DND-41 (cell line): ENCODE data around the gene SEMA3B.

ENCODE experiments used
- CTCF ChIP-seq: IDR thresholded peaks from 2 replicates; pipeline ENCODE4 v1.5.1; 2012; ENCODE audit warnings: borderline replicate concordance, low read length, moderate library complexity, mild to moderate bottlenecking; ENCODE audit not compliant: poor library complexity, severe bottlenecking; ENCODE audit errors: extremely low read depth
- EZH2 ChIP-seq: IDR thresholded peaks from 3 replicates; pipeline ENCODE4 v1.6.1; 2012; ENCODE audit warnings: borderline replicate concordance, low read depth, mild to moderate bottlenecking, moderate library complexity, low read length, inconsistent platforms; ENCODE audit not compliant: severe bottlenecking

- TF ChIP-seq CTCF (peak; percentile 99), EZH2 (no peak)
These were observed 23.0 kb upstream of the SEMA3B start for GRCh38 chr3:50245831-50246516.
